ENCODE data around the gene ARNT2.
A peak's percentile ranks its signal among the peaks of the same experiment; 100 is the strongest.

ARNT2 gene

DNA sequence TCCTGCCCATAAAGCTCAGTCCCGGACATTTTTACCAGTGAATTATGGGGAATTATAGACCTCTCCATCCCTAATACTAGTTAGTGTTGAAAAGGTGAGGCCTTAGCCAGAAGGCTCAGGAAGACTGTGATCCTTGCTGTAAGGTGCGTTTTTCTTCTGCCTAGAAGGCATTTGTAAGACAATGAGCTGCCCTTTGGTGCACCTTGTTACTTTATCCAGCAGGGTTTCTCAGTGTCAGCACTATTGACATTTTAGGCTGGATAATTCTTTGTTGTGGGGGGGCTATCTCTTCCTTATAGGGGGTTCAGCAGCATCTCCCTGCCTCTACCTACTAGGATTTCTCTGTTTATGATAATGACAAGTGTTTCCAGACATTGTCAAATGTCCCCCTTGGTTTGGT lies 182.8 kb downstream of the ARNT2 start:
- DNase-seq (ENCODE audit: low read depth), result no peak
- no peak overlapping the region for H3K4me3 ChIP-seq (ENCODE audit: low read depth, low read length)
- TF ChIP-seq MYC (IDR thresholded peaks at IDR 0.05; ENCODE audit: low read depth, low read length) (no peak), POLR2A (IDR thresholded peaks at IDR 0.05; ENCODE audit: extremely low read depth, insufficient read length) (no peak)
- TF ChIP-seq, protein P1, sequence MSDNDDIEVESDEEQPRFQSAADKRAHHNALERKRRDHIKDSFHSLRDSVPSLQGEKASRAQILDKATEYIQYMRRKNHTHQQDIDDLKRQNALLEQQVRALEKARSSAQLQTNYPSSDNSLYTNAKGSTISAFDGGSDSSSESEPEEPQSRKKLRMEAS (IDR thresholded peaks at IDR 0.05; ENCODE audit: low read depth, low read length), result no peak
- TF ChIP-seq, protein P2, sequence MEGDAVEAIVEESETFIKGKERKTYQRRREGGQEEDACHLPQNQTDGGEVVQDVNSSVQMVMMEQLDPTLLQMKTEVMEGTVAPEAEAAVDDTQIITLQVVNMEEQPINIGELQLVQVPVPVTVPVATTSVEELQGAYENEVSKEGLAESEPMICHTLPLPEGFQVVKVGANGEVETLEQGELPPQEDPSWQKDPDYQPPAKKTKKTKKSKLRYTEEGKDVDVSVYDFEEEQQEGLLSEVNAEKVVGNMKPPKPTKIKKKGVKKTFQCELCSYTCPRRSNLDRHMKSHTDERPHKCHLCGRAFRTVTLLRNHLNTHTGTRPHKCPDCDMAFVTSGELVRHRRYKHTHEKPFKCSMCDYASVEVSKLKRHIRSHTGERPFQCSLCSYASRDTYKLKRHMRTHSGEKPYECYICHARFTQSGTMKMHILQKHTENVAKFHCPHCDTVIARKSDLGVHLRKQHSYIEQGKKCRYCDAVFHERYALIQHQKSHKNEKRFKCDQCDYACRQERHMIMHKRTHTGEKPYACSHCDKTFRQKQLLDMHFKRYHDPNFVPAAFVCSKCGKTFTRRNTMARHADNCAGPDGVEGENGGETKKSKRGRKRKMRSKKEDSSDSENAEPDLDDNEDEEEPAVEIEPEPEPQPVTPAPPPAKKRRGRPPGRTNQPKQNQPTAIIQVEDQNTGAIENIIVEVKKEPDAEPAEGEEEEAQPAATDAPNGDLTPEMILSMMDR (IDR thresholded peaks at IDR 0.05; ENCODE audit: low read depth, low read length), result no peak

DNA sequence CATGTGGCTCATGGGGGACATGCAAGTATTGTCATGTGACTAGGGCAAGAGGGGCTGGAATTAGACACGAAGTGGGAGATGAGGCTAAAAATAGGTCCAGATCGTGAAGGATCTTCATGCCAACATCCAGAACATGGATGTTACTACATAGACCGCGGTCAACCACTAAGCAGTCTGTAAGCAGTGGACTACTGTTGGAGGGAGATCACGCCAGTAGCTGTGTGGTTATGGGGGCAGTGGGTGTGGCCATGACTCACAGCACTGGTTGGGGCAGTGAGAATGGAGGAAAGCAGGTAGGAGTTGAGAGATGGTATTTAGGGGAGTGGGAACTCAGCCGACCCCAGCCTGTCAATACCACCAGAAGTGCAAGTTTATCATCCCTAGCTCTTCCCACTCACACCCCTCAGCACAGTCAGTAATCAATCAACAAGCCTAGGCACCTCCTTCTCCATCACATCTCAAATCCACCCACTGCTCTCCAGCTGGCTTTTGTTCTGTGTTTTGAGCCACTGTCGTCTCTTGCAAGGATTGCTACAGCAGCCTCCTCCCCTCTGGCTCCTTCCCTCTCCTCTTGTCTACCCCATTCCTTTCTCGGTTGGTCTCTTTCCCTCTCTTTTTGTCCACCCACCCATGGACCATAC lies 183.8 kb downstream of the ARNT2 start:
- DNase-seq (ENCODE audit: low read depth), result peak; percentile 25
- no peak for TF ChIP-seq POLR2A (IDR thresholded peaks at IDR 0.05; ENCODE audit: extremely low read depth, insufficient read length)
- TF ChIP-seq, protein P1 (IDR thresholded peaks at IDR 0.05; ENCODE audit: low read depth, low read length), result no peak
- TF ChIP-seq MYC (IDR thresholded peaks at IDR 0.05; ENCODE audit: low read depth, low read length), result no peak
- TF ChIP-seq, protein P2 (IDR thresholded peaks at IDR 0.05; ENCODE audit: low read depth, low read length), result no peak
- H3K4me3 ChIP-seq (ENCODE audit: low read depth, low read length), result no peak overlapping the region

DNA sequence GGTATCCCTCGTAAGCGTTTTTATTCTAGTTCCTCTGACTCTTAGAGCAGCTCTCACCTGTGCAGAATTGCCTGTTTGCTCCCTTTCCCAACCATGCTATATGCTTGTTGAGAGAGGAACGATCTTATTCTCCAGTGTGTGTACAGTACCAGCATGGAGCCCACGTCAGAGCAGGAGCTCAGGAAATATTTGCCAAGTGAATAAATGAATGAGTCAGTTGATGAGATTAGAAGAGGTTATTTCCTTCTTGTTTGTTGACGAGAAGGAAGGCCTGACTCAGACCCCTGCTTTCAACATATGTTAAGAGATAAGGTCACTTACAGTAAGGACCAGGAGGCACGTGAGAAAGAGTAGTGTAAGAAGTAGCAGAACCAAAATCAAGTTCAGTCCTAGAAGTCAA lies 184.6 kb downstream of the ARNT2 start:
- H3K4me3 ChIP-seq (ENCODE audit: low read depth, low read length), result no peak overlapping the region
- DNase-seq (ENCODE audit: low read depth), result no peak
- TF ChIP-seq MYC (IDR thresholded peaks at IDR 0.05; ENCODE audit: low read depth, low read length) (no peak), POLR2A (IDR thresholded peaks at IDR 0.05; ENCODE audit: extremely low read depth, insufficient read length) (no peak)
- TF ChIP-seq, protein P1 (IDR thresholded peaks at IDR 0.05; ENCODE audit: low read depth, low read length), result no peak
- TF ChIP-seq, protein P2 (IDR thresholded peaks at IDR 0.05; ENCODE audit: low read depth, low read length), result no peak

DNA sequence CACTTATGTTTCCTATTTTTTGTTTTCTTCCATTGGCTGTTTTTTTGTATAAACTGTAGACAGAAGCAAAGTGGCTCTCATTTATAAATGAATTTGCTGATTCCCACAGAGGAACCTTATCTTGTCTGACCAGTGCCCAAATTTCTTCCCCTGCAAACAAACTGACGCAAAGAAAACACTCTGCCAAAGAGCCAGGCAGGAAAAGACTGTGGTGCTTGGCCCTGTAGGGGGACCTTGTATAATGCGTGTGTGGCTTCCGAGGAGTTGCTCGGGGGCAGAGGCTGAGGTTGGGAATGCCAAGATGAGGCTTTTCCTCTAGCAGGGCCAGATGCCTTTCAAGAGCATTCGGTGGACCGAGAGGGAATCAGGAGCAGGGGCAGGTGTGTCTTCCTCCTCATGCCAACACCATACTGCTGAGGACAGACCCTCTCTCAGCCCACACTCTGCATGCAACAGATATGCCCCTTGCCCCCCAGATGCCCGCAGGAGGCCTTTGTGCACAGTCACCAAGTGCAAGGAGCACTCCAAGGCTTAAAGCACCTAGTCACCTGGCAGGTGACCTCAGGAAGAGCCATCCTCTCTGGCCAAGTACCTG lies 186.7 kb downstream of the ARNT2 start:
- TF ChIP-seq, protein P2 (IDR thresholded peaks at IDR 0.05; ENCODE audit: low read depth, low read length), result no peak
- TF ChIP-seq, protein P1 (IDR thresholded peaks at IDR 0.05; ENCODE audit: low read depth, low read length), result no peak
- TF ChIP-seq MYC (IDR thresholded peaks at IDR 0.05; ENCODE audit: low read depth, low read length) (no peak), POLR2A (IDR thresholded peaks at IDR 0.05; ENCODE audit: extremely low read depth, insufficient read length) (no peak)
- no peak overlapping the region for H3K4me3 ChIP-seq (ENCODE audit: low read depth, low read length)
- DNase-seq (ENCODE audit: low read depth), result no peak

DNA sequence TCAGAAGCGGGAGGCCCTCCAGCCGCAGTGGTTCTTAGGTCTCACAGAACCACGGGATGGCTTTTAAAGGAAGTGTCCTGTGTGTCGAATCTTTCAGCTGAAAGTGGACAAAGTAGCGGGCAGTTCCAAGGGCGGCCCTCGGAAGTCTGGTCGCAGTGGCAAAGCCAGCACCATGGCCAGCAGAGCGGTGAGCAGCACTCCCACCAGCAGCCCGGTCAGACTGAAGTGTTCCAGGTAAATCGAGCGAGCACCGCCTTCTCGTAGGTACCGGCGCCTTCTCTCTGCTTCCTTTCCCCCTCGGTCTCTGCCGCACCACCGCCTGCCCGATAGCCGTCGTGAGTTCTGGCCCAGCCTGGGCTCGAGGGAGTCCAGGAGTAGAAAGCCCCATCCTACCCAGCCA lies 187.3 kb downstream of the ARNT2 start:
- TF ChIP-seq, protein P2 (IDR thresholded peaks at IDR 0.05; ENCODE audit: low read depth, low read length), result no peak
- TF ChIP-seq MYC (IDR thresholded peaks at IDR 0.05; ENCODE audit: low read depth, low read length), result no peak
- TF ChIP-seq, protein P1 (IDR thresholded peaks at IDR 0.05; ENCODE audit: low read depth, low read length), result no peak
- TF ChIP-seq POLR2A (IDR thresholded peaks at IDR 0.05; ENCODE audit: extremely low read depth, insufficient read length), result no peak
- DNase-seq (ENCODE audit: low read depth), result no peak
- no peak overlapping the region for H3K4me3 ChIP-seq (ENCODE audit: low read depth, low read length)

All from NB4 (cell line).